ENCODE measurements around the gene LHX1. TPM values are rescaled to one million over a fixed set of nuclear protein-coding genes. Genes with fewer than 3 reads are reported as not detected.

The LHX1 gene
- total RNA-seq, 3 donors from 2014 or later (not counting 1 experiment from before 2014, with no cell fraction given) = not detected

DNA sequence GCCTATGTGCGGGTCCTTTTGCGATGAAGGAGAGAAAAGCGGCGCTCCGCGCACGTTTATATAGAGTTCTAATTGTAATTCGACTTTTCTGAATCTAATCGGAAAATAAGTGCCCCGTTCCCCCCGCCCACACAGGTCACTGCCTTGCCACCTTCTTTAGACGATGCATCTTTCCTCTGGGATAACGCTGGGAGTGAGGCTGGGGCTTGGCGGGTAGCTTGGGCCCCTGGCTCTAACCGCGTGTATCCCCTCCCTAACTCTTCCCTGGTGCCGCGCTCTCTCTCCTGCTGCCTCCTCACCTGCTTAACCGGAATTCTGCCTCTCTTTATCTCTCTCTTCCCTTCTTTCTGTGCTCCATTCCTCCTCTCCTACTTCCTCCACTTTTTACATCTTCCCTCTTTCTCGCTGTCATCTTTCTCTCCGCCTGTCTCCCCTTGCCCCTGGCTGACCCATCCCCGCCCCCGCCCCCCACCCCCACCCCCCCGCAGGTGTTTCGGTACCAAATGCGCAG is 2.6 kb downstream of the LHX1 start:
- DNase-seq (peak in 1 of 2 donors; percentile 30), ATAC-seq (no peak)
- Histone ChIP-seq H3K27me3 (ENCODE audit: control insufficient read depth, insufficient read depth, low read length) (peaks cover 94% of the 10 kb centered on the region), H3K9me3 (ENCODE audit: control insufficient read depth, insufficient read depth, low read length) (peaks cover 8% of the 10 kb centered on the region), H3K4me3 (ENCODE audit: low read length) (no peak overlapping the region), H3K4me1 (ENCODE audit: control insufficient read depth, insufficient read depth, low read length) (peaks cover 75% of the 10 kb centered on the region), H3K36me3 (ENCODE audit: control insufficient read depth, insufficient read depth, low read length) (no peaks in the 10 kb centered on the region), H3K27ac (ENCODE audit: low read length) (no peak overlapping the region)
- intact Hi-C loops (cut with micrococcal nuclease) = loop anchor here (10.0 kb wide), 2 partner anchors 215 to 1065 kb away; no protein-coding TSS in a partner anchor
- no peaks in the 10 kb centered on the region for H3K36me3 Mint-ChIP-seq
- no peak overlapping the region for H3K27ac Mint-ChIP-seq
- no peaks in the 10 kb centered on the region for H3K9me3 Mint-ChIP-seq
- peaks cover 65 to 72% of the 10 kb centered on the region in 2 donors for H3K27me3 Mint-ChIP-seq (ENCODE audit: low read depth in 2 of 2)
- H3K4me1 Mint-ChIP-seq = peaks cover 30 to 62% of the 10 kb centered on the region in 2 donors
- TF ChIP-seq CTCF (IDR thresholded peaks at IDR 0.05) = no peak
- H3K4me3 Mint-ChIP-seq = no peak overlapping the region
- 8% methylated on average over 21 of the region's 26 CpGs for WGBS (ENCODE audit: insufficient coverage)

DNA sequence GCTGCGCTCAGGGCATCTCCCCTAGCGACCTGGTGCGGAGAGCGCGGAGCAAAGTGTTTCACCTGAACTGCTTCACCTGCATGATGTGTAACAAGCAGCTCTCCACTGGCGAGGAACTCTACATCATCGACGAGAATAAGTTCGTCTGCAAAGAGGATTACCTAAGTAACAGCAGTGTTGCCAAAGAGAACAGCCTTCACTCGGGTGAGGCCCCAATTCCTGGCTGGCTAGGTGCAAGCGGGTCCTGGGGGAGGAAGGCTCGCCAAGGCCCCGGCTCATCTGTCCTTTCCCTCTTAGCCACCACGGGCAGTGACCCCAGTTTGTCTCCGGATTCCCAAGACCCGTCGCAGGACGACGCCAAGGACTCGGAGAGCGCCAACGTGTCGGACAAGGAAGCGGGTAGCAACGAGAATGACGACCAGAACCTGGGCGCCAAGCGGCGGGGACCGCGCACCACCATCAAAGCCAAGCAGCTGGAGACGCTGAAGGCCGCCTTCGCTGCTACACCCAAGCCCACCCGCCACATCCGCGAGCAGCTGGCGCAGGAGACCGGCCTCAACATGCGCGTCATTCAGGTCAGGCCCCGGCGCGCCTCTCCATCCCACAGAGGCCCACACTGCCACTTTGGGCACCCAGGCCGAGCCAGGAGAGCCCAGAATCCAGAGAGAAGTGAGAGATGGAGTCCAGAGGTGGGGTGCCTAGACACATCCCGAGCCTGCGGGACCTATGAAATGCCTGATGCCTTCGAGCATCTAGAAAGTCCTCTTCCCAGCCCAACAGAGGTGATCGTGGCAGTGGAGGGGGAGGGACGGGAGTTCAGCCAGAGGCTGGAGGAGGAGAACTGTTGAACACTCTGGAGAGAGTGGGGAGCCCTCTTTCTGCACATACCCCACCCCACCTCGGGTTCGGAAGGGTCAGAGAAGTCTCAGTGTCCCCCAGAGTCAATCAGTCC is 3.3 kb downstream of the LHX1 start:
- peak in 1 of 2 donors; percentile 39 for DNase-seq
- Mint-ChIP-seq H3K9me3 (no peaks in the 10 kb centered on the region), H3K36me3 (no peaks in the 10 kb centered on the region), H3K4me3 (peak overlapping the region; percentile 37), H3K27ac (peak overlapping the region in 1 of 2 donors; percentile 1), H3K27me3 (ENCODE audit: low read depth in 2 of 2) (peaks cover 63 to 72% of the 10 kb centered on the region in 2 donors), H3K4me1 (peaks cover 24 to 55% of the 10 kb centered on the region in 2 donors)
- WGBS (ENCODE audit: insufficient coverage) = 13% methylated on average over 50 of the region's 52 CpGs
- intact Hi-C loops (cut with micrococcal nuclease) = loop anchor here (10.0 kb wide), 2 partner anchors 216 to 1066 kb away; no protein-coding TSS in a partner anchor
- peaks cover 94% of the 10 kb centered on the region for H3K27me3 ChIP-seq (ENCODE audit: control insufficient read depth, insufficient read depth, low read length)
- H3K4me3 ChIP-seq (ENCODE audit: low read length) = no peak overlapping the region
- no peak for ATAC-seq
- H3K27ac ChIP-seq (ENCODE audit: low read length) = no peak overlapping the region
- H3K9me3 ChIP-seq (ENCODE audit: control insufficient read depth, insufficient read depth, low read length) = peaks cover 8% of the 10 kb centered on the region
- H3K36me3 ChIP-seq (ENCODE audit: control insufficient read depth, insufficient read depth, low read length) = no peaks in the 10 kb centered on the region
- peaks cover 68% of the 10 kb centered on the region for H3K4me1 ChIP-seq (ENCODE audit: control insufficient read depth, insufficient read depth, low read length)
- TF ChIP-seq CTCF (IDR thresholded peaks at IDR 0.05) = no peak

- DNase-seq (peak in 1 of 2 donors; percentile 26), ATAC-seq (peak in 2 of 3 donors; percentile 36 to 38)
- Histone ChIP-seq H3K27ac (ENCODE audit: low read length) (no peak overlapping the region), H3K4me1 (ENCODE audit: control insufficient read depth, insufficient read depth, low read length) (peaks cover 59% of the 10 kb centered on the region), H3K27me3 (ENCODE audit: control insufficient read depth, insufficient read depth, low read length) (peaks cover 95% of the 10 kb centered on the region), H3K4me3 (ENCODE audit: low read length) (no peak overlapping the region), H3K9me3 (ENCODE audit: control insufficient read depth, insufficient read depth, low read length) (peaks cover 8% of the 10 kb centered on the region), H3K36me3 (ENCODE audit: control insufficient read depth, insufficient read depth, low read length) (no peaks in the 10 kb centered on the region)
- Mint-ChIP-seq H3K27me3 (ENCODE audit: low read depth in 2 of 2) (peaks cover 62 to 77% of the 10 kb centered on the region in 2 donors), H3K4me3 (peak overlapping the region; percentile 56), H3K9me3 (no peaks in the 10 kb centered on the region), H3K27ac (peak overlapping the region; percentile 1 to 22), H3K4me1 (peaks cover 24 to 47% of the 10 kb centered on the region in 2 donors), H3K36me3 (no peaks in the 10 kb centered on the region)
- TF ChIP-seq CTCF (IDR thresholded peaks at IDR 0.05) = no peak
- intact Hi-C loops (cut with micrococcal nuclease) = loop anchor here (10.0 kb wide), 2 partner anchors 217 to 1067 kb away; no protein-coding TSS in a partner anchor
- 21% methylated on average over 15 of the region's 17 CpGs for whole genome bisulfite sequencing (ENCODE audit: insufficient coverage)
Observed at GRCh38 chr17:36941265-36942010, 4.2 kb downstream of the LHX1 start.
